ENCODE data around the gene GIGYF1. TPM values are rescaled to one million over a fixed set of nuclear protein-coding genes. Genes with fewer than 3 reads are reported as not detected.

The GIGYF1 gene
- total RNA-seq, 4 donors from 2014 or later = 8.0 to 24.2 (median 13.8) TPM

- intact Hi-C loops (cut with DNase I) = no loop called here
- peaks cover 9 to 45% (median 24%) of the 10 kb centered on the region in 3 donors for H3K4me1 ChIP-seq
- no peak overlapping the region for H3K27ac ChIP-seq
- H3K4me3 ChIP-seq = no peak overlapping the region
- H3K27me3 ChIP-seq = no peaks in the 10 kb centered on the region
- 80 to 86% methylated on average over 2 to 7 of the region's 18 CpGs for WGBS, 2 donors
- H3K36me3 ChIP-seq = peaks cover 55 to 97% (median 62%) of the 10 kb centered on the region in 3 donors
- no peaks in the 10 kb centered on the region for H3K9me3 ChIP-seq
- TF ChIP-seq POLR2A (IDR thresholded peaks at IDR 0.05) = no peak
- TF ChIP-seq CTCF (IDR thresholded peaks at IDR 0.05) = no peak
- no peak for DNase-seq
Measured at GRCh38 chr7:100685049-100685605, 8.9 kb downstream of the GIGYF1 start.

- H3K4me3 ChIP-seq = no peak overlapping the region
- intact Hi-C loops (cut with DNase I) = no loop called here
- DNase-seq = no peak
- H3K27ac ChIP-seq = no peak overlapping the region
- peaks cover 55 to 97% (median 64%) of the 10 kb centered on the region in 3 donors for H3K36me3 ChIP-seq
- no peaks in the 10 kb centered on the region for H3K9me3 ChIP-seq
- peaks cover 14 to 45% (median 27%) of the 10 kb centered on the region in 3 donors for H3K4me1 ChIP-seq
- TF ChIP-seq POLR2A (IDR thresholded peaks at IDR 0.05) = no peak
- TF ChIP-seq CTCF (IDR thresholded peaks at IDR 0.05) = no peak
- H3K27me3 ChIP-seq = no peaks in the 10 kb centered on the region
- WGBS, 2 donors = 90% methylated on average over 2 of the region's 16 CpGs; no CpG with 5 or more reads in 1 of the 2 donors
Measured at GRCh38 chr7:100684534-100685042, 9.5 kb downstream of the GIGYF1 start.

- Histone ChIP-seq H3K27ac (no peak overlapping the region), H3K9me3 (no peaks in the 10 kb centered on the region), H3K27me3 (no peaks in the 10 kb centered on the region), H3K36me3 (peaks cover 60 to 97% (median 70%) of the 10 kb centered on the region in 3 donors), H3K4me1 (peaks cover 20 to 45% (median 25%) of the 10 kb centered on the region in 3 donors), H3K4me3 (no peak overlapping the region)
- no peak for TF ChIP-seq CTCF (IDR thresholded peaks at IDR 0.05)
- no peak for TF ChIP-seq POLR2A (IDR thresholded peaks at IDR 0.05)
- 80 to 100% methylated on average over 1 of the region's 37 CpGs for WGBS, 2 donors
- intact Hi-C loops (cut with DNase I) = no loop called here
- no peak for DNase-seq
Measured at GRCh38 chr7:100683659-100684533, 10.2 kb downstream of the GIGYF1 start.

- H3K4me1 ChIP-seq = peaks cover 20 to 45% (median 20%) of the 10 kb centered on the region in 3 donors
- intact Hi-C loops (cut with DNase I) = no loop called here
- DNase-seq = no peak
- 92 to 94% methylated on average over 11 to 17 of the region's 28 CpGs for WGBS, 2 donors
- H3K9me3 ChIP-seq = no peaks in the 10 kb centered on the region
- no peak for TF ChIP-seq POLR2A (IDR thresholded peaks at IDR 0.05)
- TF ChIP-seq CTCF (IDR thresholded peaks at IDR 0.05) = no peak
- no peak overlapping the region for H3K27ac ChIP-seq
- no peak overlapping the region for H3K4me3 ChIP-seq
- H3K36me3 ChIP-seq = peaks cover 67 to 97% (median 73%) of the 10 kb centered on the region in 3 donors
- no peaks in the 10 kb centered on the region for H3K27me3 ChIP-seq
Measured at GRCh38 chr7:100682991-100683658, 10.9 kb downstream of the GIGYF1 start.

Measured in esophagus squamous epithelium (tissue), 5 donors.